HG03571 (cell line): ENCODE results near the gene BHMT2.

Experiments
- ATAC-seq: cut with Tn5 transposase; IDR thresholded peaks from one replicate; pipeline ENCODE4 v1.9.1; 2021; ENCODE audit not compliant: unreplicated experiment

Gene BHMT2

DNA sequence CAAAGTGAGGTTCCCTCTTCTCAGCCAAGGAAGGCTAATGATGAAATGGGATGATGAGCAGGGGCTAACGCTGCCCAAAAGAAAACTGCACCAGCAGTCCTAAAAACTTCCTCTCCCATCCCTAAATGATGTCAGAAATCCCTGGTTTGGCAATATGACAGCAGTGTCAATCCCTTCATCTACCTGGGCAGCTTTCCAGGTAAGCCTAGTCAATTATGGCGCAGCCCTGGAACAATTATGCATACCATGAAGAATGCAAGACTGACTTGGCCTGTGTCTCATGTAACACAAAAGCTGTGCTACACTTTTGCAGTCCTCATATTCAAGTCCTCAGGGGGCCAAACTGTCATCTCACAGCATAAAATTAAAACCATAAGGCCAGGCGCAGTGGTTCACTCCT is 7.1 kb upstream of the BHMT2 start:
- no peak for ATAC-seq

DNA sequence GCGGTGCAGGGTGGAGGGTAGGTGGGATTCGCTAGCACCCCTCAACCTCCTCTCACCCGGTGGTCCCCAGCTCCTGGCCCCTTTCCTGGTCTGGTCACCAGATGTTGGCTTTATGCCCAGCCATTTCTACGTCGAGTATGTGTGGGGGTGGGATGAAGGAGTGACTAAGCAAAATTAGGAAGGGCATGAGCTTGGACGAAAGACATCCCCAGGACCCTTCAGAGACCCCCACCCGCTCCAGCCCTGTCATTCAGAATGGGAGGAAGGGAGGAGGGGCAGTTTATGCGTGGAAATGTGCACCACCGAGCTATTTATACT is 742 bp downstream of the BHMT2 start:
- no peak for ATAC-seq

DNA sequence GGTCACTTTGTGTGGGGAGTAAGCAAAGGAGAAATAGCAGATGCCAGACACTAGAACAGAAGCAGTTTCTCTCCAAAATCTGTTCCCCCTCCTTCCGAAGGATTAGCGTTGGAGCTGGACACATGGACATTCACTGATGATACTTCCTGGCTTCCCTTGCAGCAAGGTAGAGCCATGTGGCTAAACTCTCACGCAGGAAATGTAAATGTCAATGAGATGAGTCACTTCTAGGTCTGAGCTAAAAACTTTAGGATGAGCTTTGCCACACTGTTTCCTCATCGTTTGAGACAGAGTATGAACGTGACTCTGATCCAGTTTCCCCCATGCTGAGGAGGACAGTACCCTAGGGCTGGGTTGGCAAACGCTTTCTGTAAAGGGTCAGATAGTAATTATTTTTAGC is 5.1 kb downstream of the BHMT2 start:
- no peak for ATAC-seq

DNA sequence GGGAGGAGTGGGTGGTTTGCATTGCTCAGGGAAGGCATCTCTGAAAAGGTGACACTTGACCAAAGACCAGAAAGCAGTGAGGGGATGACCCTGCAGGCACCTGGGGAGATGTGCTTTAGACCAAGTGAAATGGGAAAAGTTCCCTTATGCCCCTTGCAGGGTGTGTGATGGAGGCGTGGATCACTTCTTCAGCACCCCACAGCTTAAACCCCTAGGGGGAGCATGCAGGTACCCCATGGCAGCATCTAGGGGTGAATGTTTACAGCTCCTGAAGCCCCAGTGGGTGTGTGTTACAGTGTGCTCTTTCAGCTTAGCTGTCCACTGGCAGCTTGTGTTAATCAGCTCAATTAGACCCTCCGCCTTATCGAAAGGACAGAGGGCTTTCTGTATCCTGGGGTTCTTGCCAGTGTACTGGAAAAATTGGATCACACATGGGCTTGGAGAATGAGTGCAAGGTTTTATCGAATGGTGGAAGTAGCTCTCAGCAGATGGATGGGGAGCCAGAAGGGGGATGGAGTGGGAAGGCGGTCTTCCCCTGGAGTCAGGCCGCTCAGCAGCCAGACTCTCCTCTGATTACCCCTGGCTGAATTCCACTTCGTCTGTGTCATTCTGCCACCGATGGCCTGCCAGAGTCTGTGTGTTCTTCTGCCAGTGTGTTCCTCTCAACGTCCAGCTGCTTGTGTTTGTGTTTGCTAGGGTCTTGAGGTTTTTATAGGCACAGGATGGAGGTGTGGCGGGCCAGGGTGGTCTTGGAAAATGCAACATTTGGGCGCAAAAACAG is 6.3 kb downstream of the BHMT2 start:
- no peak for ATAC-seq

DNA sequence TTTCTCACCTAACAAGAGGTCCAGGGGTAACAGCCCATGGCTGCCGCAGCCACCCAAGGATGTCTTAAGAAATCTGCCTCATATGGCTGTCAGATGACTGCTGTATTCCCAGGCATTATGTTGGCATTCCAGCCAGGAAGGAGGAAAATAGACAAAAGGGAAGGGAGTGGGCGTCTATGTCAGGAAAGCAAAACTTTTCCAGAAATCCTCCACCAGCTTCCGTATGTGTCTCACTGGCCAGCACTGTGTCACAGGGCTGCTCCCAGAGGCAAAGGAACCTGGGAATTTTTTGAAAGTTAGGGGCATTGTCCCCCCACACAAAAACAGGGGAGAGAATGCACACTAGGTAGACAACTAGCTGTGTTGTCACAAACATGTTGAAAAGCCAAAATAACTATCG is 7.3 kb downstream of the BHMT2 start:
- no peak for ATAC-seq

DNA sequence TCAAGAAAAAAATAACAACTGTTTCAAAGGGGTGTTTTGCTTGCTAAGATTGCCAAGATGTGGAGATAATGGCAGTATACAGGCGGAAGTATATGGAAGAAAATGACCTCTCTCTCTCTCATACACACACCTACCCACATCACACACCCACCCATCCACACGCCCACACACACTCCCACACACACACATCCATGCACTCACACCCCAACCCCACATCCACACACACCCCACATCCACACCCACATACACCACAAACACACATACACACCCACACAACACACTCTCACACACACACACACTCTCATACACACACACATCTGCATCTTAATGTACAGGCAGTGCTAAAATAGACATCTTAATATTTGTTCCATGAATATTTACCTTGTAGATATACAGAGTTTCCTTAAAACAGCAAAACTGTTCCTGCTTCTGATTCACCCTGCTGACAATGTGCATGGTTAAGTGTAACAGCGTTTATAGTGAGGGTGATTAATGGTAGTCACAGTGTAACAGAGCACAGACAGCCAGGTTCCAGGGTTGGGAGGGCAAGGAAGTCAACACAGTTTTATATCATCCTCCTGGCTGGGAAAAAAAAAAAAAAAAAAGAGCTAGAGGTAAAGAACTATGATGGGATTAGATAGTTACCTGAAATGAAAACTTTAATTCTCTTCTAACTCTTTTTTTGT is 8.3 kb downstream of the BHMT2 start:
- no peak for ATAC-seq

DNA sequence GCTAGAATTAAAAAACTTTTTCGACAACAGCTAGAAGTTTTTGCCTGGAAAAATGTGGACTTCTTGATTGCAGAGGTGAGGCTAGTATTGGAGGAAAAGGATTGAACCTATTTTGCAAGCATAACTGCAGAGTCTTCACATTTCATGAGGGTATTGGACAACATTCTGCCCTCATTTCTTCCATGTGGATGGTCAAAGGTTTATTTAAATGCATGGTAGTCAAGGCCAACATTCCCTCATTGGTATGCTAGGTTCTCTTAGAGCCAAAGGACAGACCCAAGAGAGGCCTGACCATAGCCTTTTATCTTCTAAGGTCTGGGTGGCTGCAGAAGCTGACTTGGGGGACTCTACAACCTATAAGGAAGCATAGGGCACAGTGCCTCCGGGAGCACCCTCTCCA is 11.2 kb downstream of the BHMT2 start:
- no peak for ATAC-seq

DNA sequence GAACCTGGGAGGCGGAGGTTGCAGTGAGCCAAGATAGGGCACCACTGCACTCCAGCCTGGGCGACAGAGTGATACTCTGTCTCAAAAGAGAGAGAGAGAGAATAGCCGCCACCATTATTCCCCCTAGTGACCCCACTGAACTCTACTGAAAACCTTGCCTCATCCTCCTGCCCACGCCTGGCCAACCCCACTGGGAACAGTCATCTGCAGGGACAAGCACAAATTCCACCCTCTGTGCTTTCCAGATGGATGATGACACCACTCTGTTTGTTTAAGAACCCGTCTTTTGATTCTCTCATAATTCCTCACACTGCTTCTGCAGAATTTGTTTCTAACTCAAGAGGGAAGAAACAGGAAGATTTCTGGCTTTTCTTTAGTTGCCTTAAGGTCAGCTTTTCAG is 12.2 kb downstream of the BHMT2 start:
- no peak for ATAC-seq

DNA sequence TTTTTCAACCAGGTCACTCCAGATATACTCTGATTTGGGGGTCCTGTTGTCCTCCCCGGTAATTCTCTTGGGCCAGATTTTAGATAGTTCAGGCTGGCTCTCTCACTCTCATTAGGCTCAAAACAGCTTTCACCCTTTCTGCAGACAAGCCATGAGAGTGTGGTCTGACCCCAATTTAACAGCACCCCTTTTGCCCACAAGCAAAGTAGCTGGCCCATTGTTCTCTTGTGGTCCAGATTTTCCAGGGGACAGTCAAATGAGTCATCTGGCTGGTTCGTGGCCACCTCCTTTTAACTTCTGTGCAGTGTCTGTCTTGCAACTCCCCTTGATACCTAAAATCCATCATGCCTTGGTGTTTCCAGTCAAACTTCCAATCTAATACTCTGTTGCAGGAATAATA is 16.5 kb downstream of the BHMT2 start:
- ATAC-seq = no peak

DNA sequence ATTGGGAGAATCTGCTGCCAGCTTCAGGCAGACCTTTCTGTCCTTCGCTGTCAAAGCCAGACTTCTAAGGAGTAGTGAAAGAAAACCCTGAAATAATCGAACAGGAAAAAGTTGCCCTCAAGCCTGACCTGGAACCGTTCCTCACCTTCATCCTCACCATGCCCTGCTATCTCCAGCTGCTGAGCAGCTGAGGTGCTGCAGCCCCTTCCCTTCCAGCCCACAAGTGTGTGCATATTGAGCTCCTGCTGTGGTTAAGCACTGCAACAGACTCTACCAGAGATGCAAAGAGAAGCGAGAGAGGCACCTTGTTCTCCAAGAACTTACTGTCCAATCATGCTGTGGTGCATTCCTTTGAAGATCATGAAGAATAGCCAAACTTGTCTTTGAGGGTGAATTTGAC is 18.9 kb downstream of the BHMT2 start:
- no peak for ATAC-seq

DNA sequence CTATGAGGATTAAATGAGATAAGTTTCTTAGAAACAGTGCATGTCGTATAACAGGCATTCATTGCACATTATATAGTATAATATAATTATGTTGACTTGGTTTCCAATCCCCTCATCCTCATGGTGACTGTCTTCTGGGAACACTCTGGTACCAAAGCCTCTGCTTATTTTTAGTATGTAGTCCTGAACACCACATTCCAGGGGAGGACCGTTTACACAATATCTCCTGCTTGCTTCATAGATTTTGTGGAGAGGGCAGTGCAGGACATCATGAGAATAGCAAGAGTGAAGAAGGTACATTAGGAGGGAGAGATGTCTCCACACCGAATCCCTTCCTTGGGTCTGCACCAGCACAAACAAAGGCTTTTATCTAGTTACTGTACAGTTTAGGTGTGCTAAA is 21.5 kb downstream of the BHMT2 start:
- no peak for ATAC-seq

DNA sequence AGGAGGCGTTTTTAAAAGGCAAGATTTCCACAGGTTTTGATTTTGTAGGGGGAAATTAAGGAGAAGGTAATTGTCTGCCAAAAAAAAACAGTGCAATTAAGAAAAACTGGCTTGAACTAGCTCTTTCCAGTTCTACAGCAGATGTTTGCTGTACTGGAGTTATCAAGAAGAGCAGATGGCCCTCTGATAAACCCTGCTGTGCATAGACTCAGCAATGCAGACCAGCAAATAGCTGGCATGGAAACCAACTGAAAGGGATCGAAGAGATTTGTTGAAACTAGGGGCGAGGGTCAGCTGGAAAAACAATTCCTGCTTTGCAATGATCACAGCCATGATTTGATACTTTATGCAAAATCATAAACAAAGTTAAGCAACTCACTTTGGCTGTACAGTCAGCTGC is 24.2 kb downstream of the BHMT2 start:
- no peak for ATAC-seq

DNA sequence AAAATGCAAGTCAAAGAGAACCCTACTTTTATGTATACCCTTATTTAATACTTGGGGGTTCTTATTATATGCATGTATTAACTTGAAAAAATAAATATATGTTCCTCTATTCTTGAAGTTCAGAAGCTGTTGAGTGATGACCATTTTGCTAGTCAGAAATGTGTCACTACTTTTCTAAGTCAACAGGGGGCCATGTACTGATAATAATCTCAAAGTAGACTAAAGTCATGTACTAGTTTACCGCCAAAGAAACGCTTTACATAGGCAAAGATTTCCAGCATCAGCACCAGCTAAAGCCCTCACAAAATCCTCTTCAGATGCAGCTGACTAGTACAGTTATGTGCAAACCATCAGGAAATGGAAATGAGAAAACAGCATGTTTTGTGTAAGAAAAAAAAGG is 36.3 kb downstream of the BHMT2 start:
- no peak for ATAC-seq

DNA sequence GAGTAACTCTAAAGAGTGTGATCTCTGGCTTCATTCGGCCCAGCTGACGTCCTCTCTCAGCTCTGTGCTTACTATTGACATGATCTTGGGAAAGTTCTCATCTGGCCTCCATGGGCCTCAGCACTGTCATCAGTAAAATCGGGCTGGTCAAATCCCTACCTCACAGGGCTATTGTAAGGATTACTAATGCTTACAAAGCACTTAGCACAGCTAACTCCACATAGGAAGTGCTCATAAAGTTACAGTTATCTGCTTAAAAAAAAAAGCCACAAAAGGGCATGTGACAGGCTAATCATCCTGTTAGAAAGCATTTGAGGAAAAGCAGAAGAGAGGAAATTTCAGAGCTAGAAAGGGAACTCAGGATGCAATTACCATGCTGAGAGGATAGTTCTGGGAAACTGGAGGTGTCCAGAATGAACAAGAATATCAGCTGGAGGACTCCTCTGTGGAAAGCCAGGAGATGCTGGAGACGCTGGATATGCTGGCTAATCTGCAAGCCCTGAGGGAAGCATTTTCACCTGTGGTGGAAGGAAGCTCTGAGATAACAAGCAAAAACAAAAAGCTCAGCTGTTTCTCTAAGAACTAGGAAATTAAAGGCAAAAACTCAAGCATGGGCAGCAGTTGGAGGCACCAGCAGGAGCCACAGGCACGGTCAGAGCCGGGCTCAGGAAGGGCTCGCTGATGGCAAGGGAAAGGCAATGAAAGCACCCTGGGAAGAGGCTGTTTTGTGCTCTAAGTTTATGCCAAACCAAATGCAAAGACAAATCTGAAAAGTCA is 37.6 kb downstream of the BHMT2 start:
- no peak for ATAC-seq

DNA sequence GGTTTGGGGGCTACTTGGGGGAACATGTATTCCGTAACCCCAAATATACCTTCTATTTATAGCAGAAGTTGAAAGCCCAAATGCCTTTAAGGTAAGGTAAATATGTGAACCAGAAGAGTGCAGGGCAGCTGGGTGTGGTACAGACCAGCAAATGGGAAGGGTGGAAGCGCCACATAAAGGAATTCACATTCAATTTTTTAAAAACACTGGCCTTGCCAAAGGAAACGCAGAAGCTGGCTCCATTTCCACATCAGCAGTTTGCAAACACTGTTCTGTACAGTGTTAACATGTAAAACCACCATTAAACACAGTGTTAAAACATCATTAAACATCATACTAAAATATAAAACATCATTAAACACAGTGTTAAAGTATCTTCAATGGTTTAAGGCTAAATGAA is 38.5 kb downstream of the BHMT2 start:
- no peak for ATAC-seq

DNA sequence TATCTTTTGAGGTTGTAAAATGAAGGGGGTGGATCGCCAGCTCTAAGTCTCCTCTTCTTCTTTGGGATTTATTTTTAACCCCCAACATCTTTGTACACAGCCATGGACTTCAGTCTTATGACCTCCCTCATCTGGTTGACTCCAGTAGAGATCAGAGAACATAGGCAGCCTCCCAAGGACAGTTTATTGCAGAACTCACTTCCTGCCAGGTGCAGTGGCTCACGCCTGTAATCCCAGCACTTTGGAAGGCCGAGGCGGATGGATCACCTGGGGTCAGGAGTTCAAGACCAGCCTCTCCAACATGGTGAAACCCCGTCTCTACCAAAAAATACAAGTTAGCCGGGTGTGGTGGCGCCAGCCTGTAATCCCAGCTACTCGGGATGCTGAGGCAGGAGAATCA is 39.2 kb downstream of the BHMT2 start:
- no peak for ATAC-seq

DNA sequence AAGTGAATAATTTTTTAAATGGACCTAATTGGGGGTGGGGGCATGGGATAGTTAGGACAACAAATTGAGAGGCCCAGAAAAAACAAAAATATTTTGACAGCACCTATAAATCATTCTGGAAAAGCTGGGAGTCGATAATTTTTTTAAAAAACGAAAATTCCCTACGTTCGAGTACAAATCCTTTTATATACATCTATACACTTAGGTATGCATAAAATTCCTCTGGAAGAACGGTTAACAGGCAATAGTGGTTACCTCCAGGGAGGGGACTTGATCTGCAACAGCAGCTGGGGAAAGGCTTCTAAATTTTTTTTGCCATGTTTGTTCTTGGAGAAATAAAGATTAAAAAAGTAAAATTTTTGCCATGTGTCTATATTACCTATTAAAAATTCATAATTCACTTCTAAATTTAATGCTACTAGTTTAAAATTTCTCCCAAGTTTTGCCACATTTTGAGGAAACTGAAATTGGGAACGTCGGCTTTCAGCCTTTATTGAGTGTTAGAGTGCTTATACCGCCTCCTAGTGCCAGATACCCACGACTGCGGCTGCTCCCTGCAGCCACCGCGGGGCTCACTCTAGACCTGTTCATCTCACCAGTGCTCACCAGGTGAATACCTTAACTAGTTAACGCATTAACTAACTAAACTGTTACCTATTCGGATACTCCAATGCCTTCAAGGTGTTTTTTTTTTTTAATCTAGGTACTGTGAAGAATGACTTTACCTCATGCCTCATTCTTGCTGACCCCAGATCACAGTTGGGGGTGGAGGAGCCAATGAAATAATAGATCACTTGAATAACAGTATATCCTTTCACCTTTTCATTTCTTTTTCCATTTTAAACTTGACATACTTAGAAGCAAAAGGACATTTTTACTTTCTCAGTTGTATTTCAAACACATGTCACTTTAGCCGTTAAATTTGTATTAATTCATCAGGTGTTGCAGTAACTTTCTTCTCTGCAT is 40.2 kb downstream of the BHMT2 start:
- ATAC-seq = no peak

DNA sequence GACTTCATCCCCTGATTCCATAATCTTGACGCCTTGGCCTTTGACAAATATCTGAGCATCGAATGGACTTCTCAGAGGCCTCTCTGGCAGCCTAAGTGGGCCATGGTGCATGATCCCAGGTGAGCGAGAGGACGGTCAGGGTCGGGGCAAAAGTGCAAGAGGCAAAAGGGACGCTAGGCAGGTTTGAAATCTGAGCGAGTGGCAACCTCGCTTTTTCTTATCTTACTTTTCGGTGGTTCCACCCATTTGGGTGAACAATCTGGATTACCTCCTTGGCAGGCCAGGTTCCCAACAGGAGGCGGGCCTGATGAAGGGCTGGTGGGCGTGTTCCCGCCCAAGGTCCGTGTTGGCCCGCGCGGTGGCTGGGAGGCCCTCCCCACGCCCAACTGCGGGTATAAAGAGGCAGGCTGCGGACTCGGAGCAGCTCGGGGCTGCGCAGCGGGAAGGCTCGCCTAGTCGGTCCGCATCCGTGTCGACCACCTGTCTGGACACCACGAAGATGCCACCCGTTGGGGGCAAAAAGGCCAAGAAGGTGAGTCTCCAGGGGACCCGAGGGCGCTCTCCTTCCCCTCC is 41.9 kb downstream of the BHMT2 start, which contains the start of gene BHMT:
TSS of gene BHMT (plus strand) at position 423 of the 573 bp plus-strand sequence. CDS start at position 500, 77 bp downstream.
- ATAC-seq = no peak

DNA sequence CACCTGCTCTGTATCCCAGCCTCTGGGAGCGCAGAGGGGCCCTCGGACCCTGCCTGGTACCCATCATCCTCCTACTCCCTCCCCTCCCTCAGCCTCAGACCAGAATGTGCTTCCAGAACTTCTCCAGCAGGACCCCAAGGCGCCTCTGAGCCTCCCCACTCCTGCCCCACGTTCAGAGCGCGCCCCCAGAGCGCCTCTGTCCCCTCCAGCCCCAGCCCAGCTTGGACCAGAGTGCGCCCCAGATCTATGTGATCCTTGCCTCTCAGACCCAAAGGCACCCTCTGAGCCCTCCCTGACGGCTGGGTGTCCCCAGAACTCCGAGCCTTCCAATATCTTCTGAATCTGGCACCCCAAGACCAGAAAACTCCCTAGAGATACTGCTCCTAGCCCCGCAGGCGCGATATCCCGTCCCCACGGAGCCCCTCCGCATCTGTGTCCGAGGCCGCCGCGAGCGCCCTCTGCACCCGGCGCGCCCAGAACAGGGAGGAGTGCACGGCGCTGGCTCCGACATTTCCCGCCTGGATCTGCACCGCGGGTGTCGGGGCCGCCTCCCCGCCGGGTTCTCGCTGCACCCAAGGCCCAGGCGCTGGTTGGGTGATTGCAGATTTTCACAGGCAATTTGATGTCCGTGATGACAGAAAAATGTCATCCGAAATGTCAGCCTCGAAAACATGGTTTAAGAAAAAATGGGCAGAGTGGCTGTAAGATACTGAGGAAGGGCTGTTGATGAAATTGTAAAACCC is 42.6 kb downstream of the BHMT2 start:
- no peak for ATAC-seq

DNA sequence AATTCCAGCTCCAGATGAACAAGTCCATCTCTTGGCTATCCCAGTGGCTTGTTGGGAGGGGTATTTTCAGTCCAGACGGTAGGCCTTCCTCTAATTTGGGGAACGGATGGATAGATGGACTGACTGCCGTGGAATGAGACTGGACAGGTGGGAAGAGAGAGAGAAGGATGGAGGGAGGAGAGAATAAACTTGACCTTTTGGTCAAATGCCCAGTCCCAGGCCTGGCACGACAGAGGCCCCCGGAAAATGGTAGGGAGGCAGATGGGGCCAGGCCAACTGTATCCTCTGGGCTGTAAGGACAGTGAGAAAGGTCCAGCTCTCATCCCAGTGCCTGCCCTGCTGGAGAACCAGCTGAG is 43.1 kb downstream of the BHMT2 start:
- ATAC-seq = no peak
